ENCODE results near the gene UBE2G2.

The UBE2G2 gene

DNA sequence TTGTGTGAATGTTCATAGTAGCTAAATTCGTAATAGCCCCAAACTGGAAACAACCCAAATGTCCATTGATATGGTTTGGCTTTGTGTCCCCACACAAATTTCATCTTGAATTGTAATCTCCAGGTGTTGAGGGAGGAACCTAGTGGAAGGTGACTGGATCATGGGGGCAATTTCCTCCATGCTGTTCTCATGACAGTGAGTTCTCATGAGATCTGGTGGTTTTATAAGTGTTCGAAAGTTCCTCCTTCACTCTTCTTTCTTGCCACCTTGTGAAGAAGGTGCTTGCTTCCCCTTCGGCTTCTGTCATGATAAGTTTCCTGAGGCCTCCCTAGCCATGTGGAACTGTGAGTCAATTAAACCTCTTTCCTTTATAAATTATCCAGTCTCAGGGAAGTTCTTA, 11.3 kb downstream of the UBE2G2 start:
- DNase-seq (ENCODE audit: low read depth in 2 of 2) = no peak

DNA sequence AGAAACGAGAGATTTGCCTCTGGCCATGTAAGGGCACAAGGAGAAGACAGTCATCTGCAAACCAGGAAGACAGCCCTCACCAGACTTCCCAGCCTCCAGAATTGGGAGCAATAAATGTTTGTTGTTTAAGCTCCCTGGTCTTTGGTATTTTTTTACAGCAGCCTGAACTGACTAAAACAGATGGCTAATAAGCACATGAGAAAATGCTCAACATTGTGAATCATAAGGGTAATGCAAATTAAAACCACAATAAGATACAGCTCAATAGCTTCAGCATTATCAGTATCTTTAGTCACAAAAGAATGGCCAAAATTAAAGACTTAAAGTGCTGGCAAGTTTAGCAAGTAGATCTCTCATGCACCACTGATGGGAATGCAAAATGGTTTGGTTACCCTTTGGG, 11.7 kb downstream of the UBE2G2 start:
- no peak for DNase-seq (ENCODE audit: low read depth in 2 of 2)

DNA sequence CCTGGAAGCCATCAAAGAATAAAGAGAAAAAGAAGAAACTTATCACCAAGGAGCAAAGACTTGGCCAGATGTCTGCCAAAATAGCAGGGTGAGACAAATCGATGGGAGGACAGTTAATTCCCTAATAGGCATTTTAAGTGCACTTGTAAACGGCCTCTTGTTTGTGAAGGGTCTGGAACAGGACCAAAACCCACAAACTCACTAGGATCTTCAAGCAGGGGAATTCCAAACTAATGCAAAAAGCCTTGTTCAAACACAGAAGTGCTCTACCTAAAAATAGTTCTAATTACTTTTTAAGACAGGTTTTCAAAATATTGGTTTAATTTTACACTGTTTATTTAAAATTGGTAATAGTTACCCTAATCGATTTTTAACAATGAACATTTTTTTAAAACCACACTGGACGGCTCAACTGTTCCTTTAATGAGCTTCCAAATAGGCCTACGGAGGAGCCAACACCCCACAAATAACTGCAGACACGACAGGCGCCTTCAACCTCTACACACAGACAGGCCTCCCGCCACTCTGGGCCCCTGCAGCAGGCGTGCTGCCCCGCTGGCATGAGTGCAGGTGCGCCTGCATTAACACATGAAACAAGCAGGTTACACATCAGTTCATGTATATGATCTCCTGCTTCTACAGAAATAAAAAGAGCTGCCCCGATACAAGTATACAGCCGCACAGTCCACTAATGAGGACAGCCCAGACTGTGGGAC, 15.8 kb downstream of the UBE2G2 start:
- no peak for DNase-seq (ENCODE audit: low read depth in 2 of 2)

DNA sequence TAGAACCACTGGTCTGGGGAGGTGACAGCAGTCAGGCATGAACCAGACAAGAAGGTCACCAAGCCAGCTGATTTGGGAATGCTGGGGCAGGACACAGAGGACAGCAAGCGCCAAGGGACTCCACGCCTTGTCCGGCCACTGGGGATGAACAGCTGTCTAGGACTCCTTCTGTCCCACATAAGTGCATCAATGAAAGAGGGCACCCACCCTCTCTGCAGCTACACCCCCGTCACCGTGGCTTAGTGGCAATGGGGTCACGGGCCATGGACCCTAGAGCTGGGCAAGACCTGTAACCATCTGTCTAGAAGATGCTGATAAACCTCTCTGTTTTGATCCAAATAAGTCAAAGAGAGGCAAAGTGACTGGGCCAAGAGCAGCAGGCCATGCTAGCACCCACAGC, 16.8 kb downstream of the UBE2G2 start:
- DNase-seq (ENCODE audit: low read depth in 2 of 2) = no peak

DNA sequence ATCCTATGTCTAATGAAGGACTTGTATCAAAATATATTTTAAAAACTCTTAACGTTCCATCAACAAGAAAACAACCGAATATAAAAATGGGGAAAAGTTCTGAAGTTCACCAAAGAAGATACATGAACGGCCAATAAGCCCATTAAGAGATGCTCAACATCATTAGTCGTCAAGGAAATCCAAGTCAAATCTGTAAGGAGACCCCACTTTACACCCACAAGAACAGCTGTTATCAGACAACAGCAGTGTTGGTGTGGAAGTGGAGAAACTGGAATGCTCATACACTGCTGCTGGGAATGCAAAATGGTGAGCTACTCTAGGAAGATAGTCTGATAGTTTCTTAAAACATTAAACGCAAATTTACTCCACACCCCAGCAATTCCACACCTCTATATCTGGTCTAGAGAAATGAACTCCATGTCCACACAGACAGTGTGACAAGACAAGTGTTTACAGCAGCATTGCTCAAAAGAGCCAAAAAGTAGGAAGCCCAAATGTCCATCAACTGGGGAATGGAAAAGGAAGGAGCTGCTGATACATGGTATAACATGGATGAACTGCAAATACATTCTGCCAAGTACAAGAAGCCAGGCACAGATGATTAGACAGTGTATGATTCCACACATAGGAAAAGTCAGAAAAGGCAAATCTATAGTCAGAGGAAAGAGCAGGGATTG, 18.5 kb downstream of the UBE2G2 start:
- no peak for DNase-seq (ENCODE audit: low read depth in 2 of 2)

DNA sequence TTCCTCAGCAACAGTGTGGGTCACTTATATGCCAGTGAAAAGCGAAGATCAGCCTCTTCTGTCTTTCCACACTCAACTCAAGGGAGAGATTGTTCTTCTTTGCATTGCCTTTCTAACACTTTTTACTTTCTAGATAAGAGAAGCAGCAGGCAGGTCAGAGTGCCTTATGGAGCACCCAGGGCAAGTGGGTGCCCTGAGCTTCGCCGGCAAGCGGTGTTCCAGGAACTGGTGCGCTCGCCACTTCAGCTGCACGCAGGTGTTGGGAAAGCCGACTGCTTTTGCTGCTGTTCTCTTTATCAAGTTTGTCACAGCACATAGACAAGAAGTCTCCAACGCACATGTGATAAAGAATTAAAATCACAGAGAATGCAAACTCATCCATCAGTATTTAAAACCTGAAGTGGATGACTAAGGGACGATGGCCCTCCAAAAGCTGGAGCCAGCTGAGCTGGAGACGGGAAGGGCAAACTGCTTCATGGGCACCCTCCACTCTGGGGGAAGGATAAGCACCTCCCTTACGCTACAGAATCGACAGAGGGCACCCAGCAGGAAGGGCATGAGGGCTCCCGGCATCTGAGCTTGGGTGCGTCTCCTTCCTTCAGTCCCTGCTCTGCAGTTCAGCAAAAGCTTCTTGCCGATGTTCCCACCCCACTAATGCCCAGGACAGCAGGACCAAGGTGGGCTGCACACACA, 20.7 kb downstream of the UBE2G2 start:
- no peak for DNase-seq (ENCODE audit: low read depth in 2 of 2)

DNA sequence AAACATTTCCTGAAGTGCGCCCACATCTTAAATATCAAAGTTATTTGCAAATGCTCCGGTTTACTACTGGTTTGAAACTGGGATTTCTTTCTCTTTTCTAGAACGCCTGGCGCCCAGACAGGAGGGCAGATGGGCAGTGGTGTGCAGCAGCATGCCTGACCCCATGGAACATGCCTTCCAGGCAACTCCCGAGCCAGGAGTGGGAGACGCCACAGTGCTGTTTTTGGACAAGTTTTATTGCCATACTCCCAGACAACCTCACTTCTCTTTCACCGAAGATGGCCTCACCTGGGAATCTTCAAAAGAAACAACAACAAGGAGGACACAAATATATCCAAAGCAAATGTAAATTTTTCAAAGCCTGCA, 21.5 kb downstream of the UBE2G2 start:
- no peak for DNase-seq (ENCODE audit: low read depth in 2 of 2)

DNA sequence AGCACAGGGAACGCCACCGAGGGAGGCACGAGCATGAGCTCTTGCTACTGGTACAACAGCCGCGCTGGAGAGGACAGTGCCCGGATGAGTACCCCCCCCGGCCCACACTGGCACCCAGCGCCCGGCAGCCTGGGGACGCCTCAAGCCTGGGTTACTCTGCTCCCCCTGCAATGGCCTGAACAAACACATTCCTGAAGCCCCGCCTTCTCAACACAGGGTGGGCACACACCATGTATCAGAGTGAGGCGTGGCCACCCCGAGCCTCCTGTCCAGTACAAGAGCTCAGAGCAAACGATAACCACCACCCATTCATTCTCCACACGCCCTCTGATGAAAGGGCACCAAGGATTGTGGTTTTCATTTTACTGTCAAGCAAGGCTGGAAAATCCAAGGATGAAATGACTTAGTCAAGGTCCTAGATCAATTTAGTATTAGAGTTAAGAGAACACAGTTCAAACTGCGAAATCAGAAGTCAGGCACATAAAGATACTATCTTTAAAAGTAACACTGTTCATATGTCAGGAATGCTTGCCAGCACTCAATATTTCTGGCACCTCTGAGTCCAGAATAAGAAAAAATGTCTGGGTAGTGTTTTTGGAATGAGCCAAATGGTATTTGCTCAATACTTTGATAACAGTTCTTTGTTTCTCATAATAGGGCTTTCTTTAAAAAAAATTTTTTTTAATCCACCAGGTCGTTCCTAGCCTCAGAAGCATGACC, 22.0 kb downstream of the UBE2G2 start:
- no peak for DNase-seq (ENCODE audit: low read depth in 2 of 2)

DNA sequence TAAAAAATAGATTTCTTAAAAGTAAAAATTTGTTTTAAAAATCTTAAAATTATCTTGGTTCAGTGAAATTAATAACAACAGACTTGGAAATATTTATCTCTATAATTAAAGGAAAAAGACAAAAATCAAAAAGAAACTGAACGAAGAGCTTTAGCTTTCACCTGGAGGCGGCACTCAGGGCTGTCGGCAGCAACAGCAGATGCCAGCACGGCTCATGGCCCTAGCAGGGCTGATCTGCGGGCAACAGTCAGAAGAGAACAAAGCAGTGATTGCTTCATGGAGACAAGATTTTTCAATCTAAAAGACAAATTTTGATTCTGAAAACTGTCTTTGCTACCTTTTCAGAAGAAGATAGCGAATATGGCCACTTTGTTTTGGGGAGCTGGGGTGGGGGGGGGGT, 22.6 kb downstream of the UBE2G2 start:
- no peak for DNase-seq (ENCODE audit: low read depth in 2 of 2)

DNA sequence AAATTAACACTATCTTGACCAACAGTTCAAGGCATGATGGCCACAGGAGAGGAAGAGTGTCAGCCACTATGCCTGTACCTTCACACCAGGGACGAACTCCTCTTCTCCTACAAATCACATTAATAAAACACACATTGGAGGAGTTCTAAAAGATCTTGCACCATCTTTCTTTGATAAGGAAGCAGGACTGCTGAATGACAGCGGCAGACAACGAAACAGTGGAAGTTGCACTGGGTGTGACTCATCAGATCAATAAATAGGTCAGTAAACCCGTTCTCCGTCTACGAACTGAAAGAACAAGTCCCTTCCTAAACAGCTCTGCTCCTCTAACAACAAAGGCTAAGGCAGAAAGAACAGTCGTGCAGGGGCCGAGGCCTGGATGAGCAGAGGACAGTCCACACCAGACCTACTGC, 23.1 kb downstream of the UBE2G2 start:
- no peak for DNase-seq (ENCODE audit: low read depth in 2 of 2)

DNA sequence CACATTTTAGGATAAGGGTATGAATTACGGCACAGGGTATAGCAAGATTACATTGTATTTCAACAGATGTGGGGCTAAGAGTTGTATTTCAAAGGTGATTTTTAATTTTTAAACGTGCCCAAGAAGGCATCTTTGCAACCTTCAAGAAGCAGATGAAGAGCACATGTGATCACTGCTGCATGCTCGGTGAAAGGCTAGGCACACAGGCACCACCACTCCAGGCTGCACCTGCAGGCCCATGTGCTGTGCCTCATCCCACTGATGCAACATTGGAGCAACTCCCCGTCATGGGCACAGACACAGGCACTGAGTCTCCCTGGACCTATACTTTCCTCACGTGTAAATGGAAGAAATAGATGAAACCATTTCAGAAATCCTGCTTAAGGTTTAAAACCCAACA, 23.5 kb downstream of the UBE2G2 start:
- no peak for DNase-seq (ENCODE audit: low read depth in 2 of 2)

DNA sequence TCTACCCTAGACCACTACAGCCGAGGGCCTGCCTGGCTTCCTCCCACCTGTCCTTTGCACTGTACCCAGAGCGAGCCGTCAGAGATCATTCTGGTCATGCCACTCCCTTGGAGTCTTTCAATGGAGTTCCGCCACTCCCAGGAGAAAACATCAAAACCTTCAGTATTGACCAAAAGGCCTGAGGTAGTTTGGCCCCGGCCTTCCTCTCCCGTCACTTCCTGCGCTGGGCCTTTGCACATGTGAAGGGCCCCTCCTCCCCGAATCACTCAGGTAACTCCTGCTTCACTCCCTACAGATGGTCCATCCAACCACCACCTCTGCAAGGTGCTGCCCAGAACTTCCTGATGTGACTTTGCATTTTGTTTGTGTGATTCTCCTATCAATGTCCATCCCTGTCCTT, 26.6 kb downstream of the UBE2G2 start:
- DNase-seq (ENCODE audit: low read depth in 2 of 2) = no peak

DNA sequence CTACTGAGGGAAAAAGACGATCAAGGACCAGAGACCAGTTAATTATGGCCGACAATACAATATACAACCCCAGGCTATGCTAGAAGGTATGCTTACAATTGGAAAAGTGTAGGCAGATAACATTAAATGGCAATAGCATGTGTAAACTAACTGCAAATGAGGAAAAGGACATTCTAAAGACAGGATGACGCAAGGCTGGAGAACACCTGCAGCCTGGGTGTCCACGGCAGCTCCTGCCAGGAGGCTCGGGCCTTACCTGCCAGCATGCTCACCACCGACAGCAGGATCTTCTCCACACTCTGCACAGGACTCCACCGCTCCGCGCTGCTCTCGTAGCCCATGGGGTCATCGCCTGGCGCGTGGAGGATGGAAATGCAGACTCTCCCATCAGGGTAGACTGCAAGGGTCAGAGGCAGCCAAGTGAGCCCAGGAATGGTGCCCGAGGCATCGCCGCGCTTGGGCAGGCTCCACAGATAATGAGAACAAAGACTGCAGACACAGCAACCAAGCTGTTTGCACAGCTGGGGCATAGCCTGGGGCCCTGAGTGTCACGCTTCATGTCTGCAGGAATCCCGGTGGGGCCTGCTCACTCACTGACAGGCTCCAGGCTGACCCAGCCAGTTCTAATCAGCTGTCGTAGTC, 28.2 kb downstream of the UBE2G2 start:
- no peak for DNase-seq (ENCODE audit: low read depth in 2 of 2)

DNA sequence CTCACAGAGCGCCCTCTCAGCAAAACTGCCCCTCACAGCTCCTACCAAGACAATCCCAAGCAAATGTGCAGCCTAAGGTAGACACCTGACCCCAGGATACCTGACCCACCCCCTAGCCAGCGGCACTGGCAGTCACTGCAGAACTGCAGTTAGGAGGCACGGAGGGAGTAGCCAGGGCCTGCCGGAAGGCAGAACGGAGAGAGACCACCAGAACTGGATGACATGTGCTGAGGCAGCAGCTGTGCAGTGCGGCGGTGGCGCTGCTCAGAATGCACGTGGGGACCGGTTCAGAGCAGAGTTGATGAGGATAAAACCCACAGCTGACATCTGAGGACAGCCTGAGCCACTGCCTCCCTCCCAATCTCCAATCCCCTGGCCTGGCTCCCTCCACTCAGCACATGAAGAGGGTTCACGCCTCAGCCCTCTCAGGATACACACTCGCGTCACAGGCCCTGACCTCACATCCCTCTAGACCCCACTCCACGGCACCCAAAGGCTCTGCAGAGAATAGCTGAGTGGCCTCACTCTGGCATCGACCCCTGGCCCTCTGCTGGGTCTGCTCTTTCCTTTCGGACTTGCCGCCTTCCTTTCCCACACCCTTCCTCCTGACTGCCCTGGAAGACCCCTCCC, 29.6 kb downstream of the UBE2G2 start:
- DNase-seq (ENCODE audit: low read depth in 2 of 2) = no peak

DNA sequence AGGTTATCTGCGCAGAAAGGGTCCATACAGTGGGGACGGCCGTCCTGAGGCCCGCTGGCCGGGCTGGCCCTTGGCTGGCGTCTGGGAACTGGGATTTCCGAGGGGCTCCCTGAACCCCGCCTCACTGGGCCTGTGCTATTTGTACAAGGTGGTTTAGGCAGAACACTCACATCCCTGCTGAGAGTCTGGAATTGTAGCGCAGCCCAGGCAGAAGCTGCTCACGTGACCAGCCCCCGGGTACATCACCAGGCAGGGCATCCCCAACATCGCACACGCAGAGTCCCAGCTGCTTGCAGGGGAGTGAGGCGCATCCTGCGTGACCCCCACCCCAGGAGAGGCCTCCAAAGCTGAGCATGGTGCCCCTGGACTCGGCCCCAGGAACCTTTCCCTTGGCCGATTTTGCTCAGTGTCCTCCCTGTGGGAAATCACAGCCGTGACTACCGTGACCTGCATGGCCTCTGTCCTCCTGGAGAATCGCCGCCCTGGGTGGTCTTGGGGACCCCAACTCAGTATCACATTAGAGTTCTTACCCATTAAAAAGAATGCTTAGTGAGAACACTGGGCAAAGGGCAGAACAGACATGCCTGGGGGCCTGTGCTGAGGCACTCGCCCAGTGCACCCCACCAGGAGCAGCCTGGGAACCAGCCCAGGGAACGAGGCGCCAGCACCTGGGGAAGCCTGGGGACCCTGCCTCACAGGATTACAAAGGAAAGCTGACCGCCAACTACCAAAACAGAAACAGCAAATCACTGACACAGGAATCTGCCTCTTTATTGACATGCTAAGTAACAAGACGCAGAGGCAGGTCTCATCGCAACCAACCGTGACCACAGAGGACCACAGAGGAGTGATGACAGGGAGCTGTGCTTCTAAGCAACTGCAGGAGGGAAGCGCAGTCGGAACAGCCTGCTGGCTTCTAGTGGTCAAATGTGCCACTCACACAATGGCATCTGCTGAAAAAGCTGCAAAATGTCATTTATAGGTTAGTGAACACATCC, 33.5 kb downstream of the UBE2G2 start:
- DNase-seq (ENCODE audit: low read depth in 2 of 2) = no peak

DNA sequence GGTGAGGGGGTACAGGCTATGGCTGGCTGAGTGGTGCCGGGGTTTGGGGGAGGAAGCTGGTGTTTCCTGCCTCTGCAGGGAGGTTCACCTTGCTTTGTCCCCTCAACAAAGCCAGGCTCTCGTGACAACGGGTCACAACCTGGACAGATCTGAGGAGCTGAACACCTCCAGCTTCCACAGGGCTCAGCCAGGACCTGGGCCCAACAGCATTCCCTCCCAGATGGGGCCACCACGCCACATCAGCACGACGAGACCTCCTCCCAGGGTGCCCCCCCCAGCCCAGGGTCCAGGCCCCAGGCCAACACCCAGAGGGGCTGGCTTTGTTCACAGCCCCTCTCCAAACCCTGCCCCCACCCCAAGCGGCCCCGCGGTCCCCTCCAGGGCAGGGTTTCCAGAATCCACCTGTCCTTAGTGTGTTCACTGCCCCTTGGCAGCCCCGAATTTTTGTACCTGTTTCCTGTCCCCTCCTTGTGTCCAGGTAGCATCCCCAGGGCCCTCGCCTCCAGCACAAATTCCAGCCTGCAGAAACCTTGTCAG, 34.7 kb downstream of the UBE2G2 start:
- DNase-seq (ENCODE audit: low read depth in 2 of 2) = no peak

DNA sequence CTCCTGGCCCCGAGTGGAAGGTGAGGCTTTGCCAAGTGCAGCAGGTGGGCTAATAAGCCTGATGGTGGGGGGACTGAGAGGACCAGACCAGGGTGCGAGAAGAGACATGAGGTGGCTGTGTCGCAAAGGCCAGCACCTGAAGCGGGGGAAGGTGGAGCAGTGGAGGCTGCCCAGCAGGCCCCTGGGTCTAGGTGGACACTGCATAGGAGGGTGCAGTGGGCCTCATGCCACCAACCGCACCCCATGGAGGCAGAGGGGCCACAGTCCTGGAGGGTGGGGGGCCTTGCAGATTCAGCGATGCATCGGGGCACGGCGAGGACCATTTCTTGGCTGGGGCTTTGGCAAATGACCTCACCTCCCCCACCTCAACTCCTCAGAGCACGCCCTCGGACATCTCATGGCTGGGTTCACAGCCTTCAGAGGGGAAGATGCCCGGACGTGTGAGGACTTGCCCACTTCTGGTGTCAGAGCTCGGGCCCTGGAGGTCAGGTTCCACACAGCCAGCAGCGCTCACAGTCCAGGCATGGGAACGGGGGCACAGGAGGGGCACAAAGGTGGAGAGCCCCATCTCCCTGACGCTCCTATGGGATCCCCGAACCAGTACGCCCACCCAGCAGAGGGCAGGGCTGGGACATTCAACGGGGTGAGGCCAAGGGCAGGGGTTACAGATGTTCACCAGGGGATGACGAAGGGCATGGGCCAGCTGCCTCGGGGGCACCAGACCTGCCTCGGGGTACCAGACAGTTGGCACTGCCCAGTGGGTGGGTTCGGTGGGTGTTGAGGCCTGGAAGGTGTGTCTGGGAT, 35.4 kb downstream of the UBE2G2 start:
- DNase-seq (ENCODE audit: low read depth in 2 of 2) = no peak

DNA sequence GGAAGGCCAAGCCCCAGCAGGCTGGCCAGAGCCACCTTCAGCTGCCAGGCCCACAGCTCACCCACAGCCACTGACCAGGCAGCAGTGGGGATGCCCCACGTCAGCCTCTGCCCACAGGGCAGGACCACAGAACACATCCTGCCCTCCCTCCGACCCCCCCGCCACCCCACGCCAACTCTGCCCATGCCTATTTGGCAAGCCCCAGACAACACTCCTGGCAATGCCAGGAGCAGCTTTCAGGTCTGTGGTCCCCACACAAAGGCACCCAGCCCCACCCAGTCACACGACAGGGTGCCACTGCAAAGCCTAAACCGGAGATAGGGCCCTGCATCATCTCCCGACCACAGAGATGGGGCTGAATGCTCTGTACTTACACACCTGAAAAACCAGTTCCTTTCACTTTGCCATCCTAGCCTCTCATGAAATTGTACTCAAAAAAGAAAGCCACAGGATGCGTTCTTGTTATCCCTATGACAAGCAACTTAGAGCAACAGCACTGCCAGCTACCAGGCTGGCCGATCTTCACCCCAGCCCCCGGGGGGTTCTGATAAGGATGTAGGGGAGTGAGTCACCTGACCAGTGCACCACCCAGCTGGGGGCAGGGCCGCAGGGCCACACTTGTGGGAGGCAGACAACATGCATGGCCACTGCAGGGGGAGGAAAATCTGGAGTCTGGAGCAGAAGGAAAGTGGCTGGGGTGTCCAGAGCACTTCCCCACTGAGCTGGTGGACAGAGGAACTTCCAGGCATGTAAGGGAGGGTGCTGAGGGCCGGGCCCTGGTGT, 36.2 kb downstream of the UBE2G2 start:
- no peak for DNase-seq (ENCODE audit: low read depth in 2 of 2)
